ENCODE data around the gene KCTD17.

- TF ChIP-seq CTCF (IDR thresholded peaks at IDR 0.05 in 4 of 5, conservative IDR thresholded peaks at IDR 0.05 in 1 of 5) (no peak), POLR2A (IDR thresholded peaks at IDR 0.05) (no peak)
These were observed 43.6 kb downstream of the KCTD17 start for GRCh38 chr22:37095113-37095512.
